HEK293 (cell line): ENCODE data around the gene SVOP.

Experiments
- CTCF ChIA-PET: fragments of 350-600 bp; formaldehyde crosslinking; extraction: SDS; loops from one replicate; lab custom pipeline; 2021; ENCODE audit warnings: antibody characterized with exemption; lab: Yijun Ruan, JAX
- POLR2A ChIA-PET: fragments of 300-600 bp; formaldehyde crosslinking; extraction: SDS; loops from one replicate; lab custom pipeline; 2020; ENCODE audit warnings: antibody characterized with exemption, inconsistent platforms; lab: Yijun Ruan, JAX
- H3K27ac ChIP-seq: fragments of 200-500 bp; sonication (Bioruptor generic); 2 replicates; pipeline ENCODE4 v1.5.1; 2014; ENCODE audit warnings: low read depth, low read length, control low read depth, inconsistent platforms; ENCODE audit errors: extremely low read depth
- H3K36me3 ChIP-seq, 2 experiments: fragments of 200-500 bp in 1 of 2; sonication (Bioruptor generic) in 1 of 2; 1 replicate in 1 of 2; 2 replicates in 1 of 2; pipeline ENCODE4 v1.5.1; 2014 to 2017; ENCODE audit warnings: inconsistent platforms in 2 of 2, low read length in 2 of 2; ENCODE audit not compliant: control insufficient read depth in 2 of 2, insufficient read depth in 1 of 2
- H3K4me1 ChIP-seq: fragments of 200-500 bp; sonication (Bioruptor generic); 2 replicates; pipeline ENCODE4 v1.5.1; 2014; ENCODE audit warnings: mild to moderate bottlenecking, low read length, inconsistent platforms; ENCODE audit not compliant: control insufficient read depth, insufficient read depth
- H3K4me3 ChIP-seq: 2 replicates; pipeline ENCODE4 v1.5.1; 2011; ENCODE audit warnings: low read depth, mild to moderate bottlenecking, control low read depth, low read length, moderate library complexity
- H3K9me3 ChIP-seq: fragments of 200-500 bp; sonication (Bioruptor generic); 2 replicates; pipeline ENCODE4 v1.5.1; 2014; ENCODE audit warnings: low read depth, low read length, inconsistent platforms; ENCODE audit not compliant: control insufficient read depth, insufficient read depth
- BCL11B ChIP-seq: fragments of 450-650 bp; formaldehyde crosslinking; IDR thresholded peaks from 2 replicates; pipeline ENCODE4 v1.5.1; 2016; ENCODE audit warnings: low read depth, missing biosample characterization, missing genetic modification characterization
- GLIS1 ChIP-seq: fragments of 450-650 bp; formaldehyde crosslinking; IDR thresholded peaks from 2 replicates; pipeline ENCODE4 v1.5.1; 2016; ENCODE audit warnings: missing biosample characterization, missing genetic modification characterization
- KLF9 ChIP-seq: fragments of 450-650 bp; formaldehyde crosslinking; IDR thresholded peaks from 2 replicates; pipeline ENCODE4 v1.5.1; 2016; ENCODE audit warnings: missing biosample characterization, missing genetic modification characterization, low read depth
- TCF7L2 ChIP-seq: IDR thresholded peaks from 2 replicates; pipeline ENCODE4 v1.6.1; 2011; ENCODE audit warnings: low read depth, mild to moderate bottlenecking, inconsistent platforms, low read length, moderate library complexity, borderline replicate concordance
- ZBTB17 ChIP-seq: fragments of 450-650 bp; formaldehyde crosslinking; IDR thresholded peaks from 2 replicates; pipeline ENCODE4 v1.5.1; 2016; ENCODE audit warnings: missing biosample characterization, missing genetic modification characterization
- ZFP3 ChIP-seq: fragments of 450-650 bp; formaldehyde crosslinking; IDR thresholded peaks from 2 replicates; pipeline ENCODE4 v1.5.1; 2016; ENCODE audit warnings: low read depth, missing biosample characterization, missing genetic modification characterization
- ZNF121 ChIP-seq: fragments of 450-650 bp; formaldehyde crosslinking; IDR thresholded peaks from 2 replicates; pipeline ENCODE4 v1.5.1; 2016; ENCODE audit warnings: missing biosample characterization, missing genetic modification characterization
- ZNF214 ChIP-seq: fragments of 450-650 bp; formaldehyde crosslinking; IDR thresholded peaks from 2 replicates; pipeline ENCODE4 v1.5.1; 2017; ENCODE audit warnings: missing biosample characterization, mild to moderate bottlenecking, missing genetic modification characterization, borderline replicate concordance
- ZNF23 ChIP-seq: fragments of 450-650 bp; formaldehyde crosslinking; IDR thresholded peaks from 2 replicates; pipeline ENCODE4 v1.5.1; 2016; ENCODE audit warnings: missing biosample characterization, missing genetic modification characterization, borderline replicate concordance
- ZNF266 ChIP-seq: fragments of 450-650 bp; formaldehyde crosslinking; IDR thresholded peaks from 2 replicates; pipeline ENCODE4 v1.5.1; 2016; ENCODE audit warnings: missing biosample characterization, missing genetic modification characterization, low read depth
- ZNF404 ChIP-seq: fragments of 450-650 bp; formaldehyde crosslinking; IDR thresholded peaks from 2 replicates; pipeline ENCODE4 v1.5.1; 2017; ENCODE audit warnings: missing biosample characterization, missing genetic modification characterization
- ZNF501 ChIP-seq: fragments of 450-650 bp; formaldehyde crosslinking; IDR thresholded peaks from 2 replicates; pipeline ENCODE4 v1.5.1; 2016; ENCODE audit warnings: missing biosample characterization, missing genetic modification characterization
- ZNF510 ChIP-seq: fragments of 450-650 bp; formaldehyde crosslinking; IDR thresholded peaks from 2 replicates; pipeline ENCODE4 v1.5.1; 2018; ENCODE audit warnings: mild to moderate bottlenecking, missing genetic modification characterization, missing biosample characterization; ENCODE audit not compliant: insufficient replicate concordance
- ZNF621 ChIP-seq: fragments of 450-650 bp; formaldehyde crosslinking; IDR thresholded peaks from 2 replicates; pipeline ENCODE4 v1.5.1; 2017; ENCODE audit warnings: missing biosample characterization, missing genetic modification characterization
- ZNF76 ChIP-seq: fragments of 450-650 bp; formaldehyde crosslinking; IDR thresholded peaks from 2 replicates; pipeline ENCODE4; 2016; ENCODE audit warnings: low read depth, missing biosample characterization, missing genetic modification characterization, borderline replicate concordance
- ZNF768 ChIP-seq: fragments of 450-650 bp; formaldehyde crosslinking; IDR thresholded peaks from 2 replicates; pipeline ENCODE4 v1.5.1; 2018; ENCODE audit warnings: missing biosample characterization, mild to moderate bottlenecking, missing genetic modification characterization
- TF ChIP-seq, protein P1 (sequence below): IDR thresholded peaks from 2 replicates; pipeline ENCODE4 v1.6.1; 2011; ENCODE audit warnings: mild to moderate bottlenecking, low read depth, low read length, borderline replicate concordance
- TF ChIP-seq, protein P2 (sequence below): fragments of 450-650 bp; formaldehyde crosslinking; IDR thresholded peaks from 2 replicates; pipeline ENCODE4 v1.5.1; 2017; ENCODE audit warnings: missing biosample characterization, missing genetic modification characterization
- TF ChIP-seq, protein P3 (sequence below): fragments of 450-650 bp; formaldehyde crosslinking; IDR thresholded peaks from 2 replicates; pipeline ENCODE4 v1.5.1; 2016; ENCODE audit warnings: missing biosample characterization, missing genetic modification characterization
- TF ChIP-seq, protein P4 (sequence below): fragments of 450-650 bp; formaldehyde crosslinking; IDR thresholded peaks from 2 replicates; pipeline ENCODE4 v1.5.1; 2016; ENCODE audit warnings: missing biosample characterization, missing genetic modification characterization
- TF ChIP-seq, protein P5 (sequence below): fragments of 450-650 bp; formaldehyde crosslinking; IDR thresholded peaks from 2 replicates; pipeline ENCODE4 v1.5.1; 2017; ENCODE audit warnings: missing biosample characterization, missing genetic modification characterization
- TF ChIP-seq, protein P6 (sequence below): fragments of 450-650 bp; formaldehyde crosslinking; IDR thresholded peaks from 2 replicates; pipeline ENCODE4 v1.5.1; 2016; ENCODE audit warnings: missing biosample characterization, missing genetic modification characterization

Gene SVOP

DNA sequence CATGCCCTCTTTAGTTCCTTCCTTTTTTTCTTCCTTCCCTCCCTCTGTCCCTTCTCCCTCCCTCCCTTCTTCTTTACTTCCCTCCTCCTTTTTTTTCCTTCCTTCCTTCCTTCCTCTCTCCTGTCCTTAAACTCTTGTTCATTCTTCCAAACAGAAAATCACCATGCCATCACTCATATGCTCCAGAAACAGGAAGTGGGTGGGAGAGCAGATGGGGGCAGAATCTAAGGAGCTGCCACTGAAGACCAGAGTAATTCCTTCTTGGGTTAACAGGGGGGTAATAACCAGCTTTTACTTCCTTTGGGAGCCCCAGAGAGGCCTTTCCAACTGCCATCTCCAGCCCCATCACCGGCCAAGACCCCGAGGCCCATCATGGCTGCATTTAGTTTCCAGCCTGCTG, 51.2 kb downstream of the SVOP start (continued):
- TF ChIP-seq, protein P1, sequence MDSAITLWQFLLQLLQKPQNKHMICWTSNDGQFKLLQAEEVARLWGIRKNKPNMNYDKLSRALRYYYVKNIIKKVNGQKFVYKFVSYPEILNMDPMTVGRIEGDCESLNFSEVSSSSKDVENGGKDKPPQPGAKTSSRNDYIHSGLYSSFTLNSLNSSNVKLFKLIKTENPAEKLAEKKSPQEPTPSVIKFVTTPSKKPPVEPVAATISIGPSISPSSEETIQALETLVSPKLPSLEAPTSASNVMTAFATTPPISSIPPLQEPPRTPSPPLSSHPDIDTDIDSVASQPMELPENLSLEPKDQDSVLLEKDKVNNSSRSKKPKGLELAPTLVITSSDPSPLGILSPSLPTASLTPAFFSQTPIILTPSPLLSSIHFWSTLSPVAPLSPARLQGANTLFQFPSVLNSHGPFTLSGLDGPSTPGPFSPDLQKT: no peak
- TF ChIP-seq ZNF510 (tag by site-specific recombination) (no peak), ZNF76 (tag by site-specific recombination) (no peak), ZNF214 (tag by site-specific recombination) (no peak)
- TF ChIP-seq, protein P2, sequence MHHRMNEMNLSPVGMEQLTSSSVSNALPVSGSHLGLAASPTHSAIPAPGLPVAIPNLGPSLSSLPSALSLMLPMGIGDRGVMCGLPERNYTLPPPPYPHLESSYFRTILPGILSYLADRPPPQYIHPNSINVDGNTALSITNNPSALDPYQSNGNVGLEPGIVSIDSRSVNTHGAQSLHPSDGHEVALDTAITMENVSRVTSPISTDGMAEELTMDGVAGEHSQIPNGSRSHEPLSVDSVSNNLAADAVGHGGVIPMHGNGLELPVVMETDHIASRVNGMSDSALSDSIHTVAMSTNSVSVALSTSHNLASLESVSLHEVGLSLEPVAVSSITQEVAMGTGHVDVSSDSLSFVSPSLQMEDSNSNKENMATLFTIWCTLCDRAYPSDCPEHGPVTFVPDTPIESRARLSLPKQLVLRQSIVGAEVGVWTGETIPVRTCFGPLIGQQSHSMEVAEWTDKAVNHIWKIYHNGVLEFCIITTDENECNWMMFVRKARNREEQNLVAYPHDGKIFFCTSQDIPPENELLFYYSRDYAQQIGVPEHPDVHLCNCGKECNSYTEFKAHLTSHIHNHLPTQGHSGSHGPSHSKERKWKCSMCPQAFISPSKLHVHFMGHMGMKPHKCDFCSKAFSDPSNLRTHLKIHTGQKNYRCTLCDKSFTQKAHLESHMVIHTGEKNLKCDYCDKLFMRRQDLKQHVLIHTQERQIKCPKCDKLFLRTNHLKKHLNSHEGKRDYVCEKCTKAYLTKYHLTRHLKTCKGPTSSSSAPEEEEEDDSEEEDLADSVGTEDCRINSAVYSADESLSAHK (tag by site-specific recombination): no peak
- TF ChIP-seq, protein P3, sequence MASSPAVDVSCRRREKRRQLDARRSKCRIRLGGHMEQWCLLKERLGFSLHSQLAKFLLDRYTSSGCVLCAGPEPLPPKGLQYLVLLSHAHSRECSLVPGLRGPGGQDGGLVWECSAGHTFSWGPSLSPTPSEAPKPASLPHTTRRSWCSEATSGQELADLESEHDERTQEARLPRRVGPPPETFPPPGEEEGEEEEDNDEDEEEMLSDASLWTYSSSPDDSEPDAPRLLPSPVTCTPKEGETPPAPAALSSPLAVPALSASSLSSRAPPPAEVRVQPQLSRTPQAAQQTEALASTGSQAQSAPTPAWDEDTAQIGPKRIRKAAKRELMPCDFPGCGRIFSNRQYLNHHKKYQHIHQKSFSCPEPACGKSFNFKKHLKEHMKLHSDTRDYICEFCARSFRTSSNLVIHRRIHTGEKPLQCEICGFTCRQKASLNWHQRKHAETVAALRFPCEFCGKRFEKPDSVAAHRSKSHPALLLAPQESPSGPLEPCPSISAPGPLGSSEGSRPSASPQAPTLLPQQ: no peak
- TF ChIP-seq, all 188 proteins: peak for 0

DNA sequence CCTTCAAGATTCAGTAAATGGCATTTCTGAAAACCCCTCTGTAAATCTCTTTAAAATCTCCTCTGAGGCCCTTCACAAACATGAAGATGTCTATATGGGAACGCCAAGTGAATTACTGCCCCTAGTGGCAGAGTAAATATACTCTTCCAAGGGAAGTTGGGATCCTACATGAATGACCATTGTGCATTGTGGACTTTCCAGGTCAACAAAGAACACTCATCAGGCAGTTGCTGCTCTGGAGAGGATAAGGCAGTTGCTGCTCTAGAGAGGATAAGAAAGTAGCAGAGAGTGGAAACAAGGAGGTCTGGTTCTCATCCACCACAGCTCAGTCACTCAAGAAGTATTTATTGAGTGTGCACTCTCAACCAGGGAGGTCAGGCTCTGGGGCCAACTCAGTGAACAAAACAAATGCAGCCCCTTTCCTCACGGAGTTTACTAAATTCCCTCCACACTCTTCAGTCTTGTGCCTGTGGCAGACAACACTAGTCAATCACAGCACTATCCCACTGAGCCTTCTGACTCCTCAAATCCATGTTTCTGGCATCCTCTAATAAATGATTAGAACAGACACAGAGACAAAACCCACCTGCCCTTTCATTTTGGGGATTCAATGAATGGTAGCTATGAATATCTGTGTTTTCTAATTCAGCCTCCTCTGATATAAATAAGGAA, 52.9 kb downstream of the SVOP start:
- Histone ChIP-seq H3K27ac (no peak overlapping the region), H3K9me3 (no peaks in the 10 kb centered on the region), H3K4me3 (no peak overlapping the region), H3K36me3 (no peaks in the 10 kb centered on the region), H3K4me1 (no peaks in the 10 kb centered on the region)
- ChIA-PET POLR2A (no interaction called here), CTCF (interaction anchor here (0.6 to 2.2 kb wide), 4 partner anchors 9 to 383 kb away, joined by 3 to 7 read pairs (median 4); no protein-coding TSS in a partner anchor)
- TF ChIP-seq GLIS1 (tag by site-specific recombination) (no peak), ZNF621 (tag by site-specific recombination) (no peak), ZBTB17 (tag by site-specific recombination) (peak; percentile 99), ZNF23 (tag by site-specific recombination) (peak; percentile 59; the same call in 1 of the 2 replicates)
- TF ChIP-seq, all 188 proteins: peak for 2

DNA sequence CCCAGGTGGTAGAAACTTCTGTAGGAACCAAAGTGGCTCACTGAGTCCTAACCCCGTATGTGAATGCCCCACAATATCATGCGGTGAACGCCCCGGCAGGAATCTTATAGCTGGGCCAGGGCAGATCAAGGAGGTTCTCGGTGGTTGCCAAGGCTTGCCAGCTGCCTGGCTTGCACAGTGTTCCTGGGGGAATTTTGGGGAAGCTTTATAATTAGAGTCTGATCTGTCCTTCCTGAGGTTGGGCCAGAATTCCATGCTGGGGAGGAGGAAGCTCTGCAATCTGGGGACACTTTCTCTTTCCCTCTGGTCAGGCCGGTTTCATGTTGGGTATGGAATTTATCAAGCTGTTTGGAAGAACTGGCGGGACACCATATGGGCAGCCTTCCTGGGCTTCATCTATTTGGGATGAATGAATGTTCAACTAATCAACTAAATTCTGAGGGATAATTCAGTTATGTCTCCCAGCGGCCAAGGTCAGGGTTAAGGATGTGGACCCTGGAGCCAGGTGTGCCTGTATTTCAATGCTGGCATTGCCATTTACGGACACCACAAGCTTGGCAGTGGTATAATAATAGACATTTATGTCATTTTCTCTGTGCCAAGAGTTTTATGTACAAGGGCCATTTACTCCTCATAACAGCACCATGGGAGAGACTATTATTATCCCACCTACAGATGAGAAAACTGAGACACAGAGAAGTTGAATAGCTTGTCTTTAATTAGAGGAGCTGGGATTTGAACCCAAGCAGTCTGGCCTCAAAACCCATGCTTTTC, 54.3 kb downstream of the SVOP start:
- ChIA-PET CTCF (interaction anchor here (0.6 to 1.1 kb wide), 5 partner anchors 11 to 107 kb away, joined by 3 to 4 read pairs (median 3); no protein-coding TSS in a partner anchor), POLR2A (no interaction called here)
- Histone ChIP-seq H3K4me3 (no peak overlapping the region), H3K4me1 (no peaks in the 10 kb centered on the region), H3K9me3 (no peaks in the 10 kb centered on the region), H3K27ac (no peak overlapping the region), H3K36me3 (no peaks in the 10 kb centered on the region)
- TF ChIP-seq ZNF266 (tag by site-specific recombination) (no peak), ZNF404 (tag by site-specific recombination) (no peak), ZNF768 (tag by site-specific recombination) (no peak), ZNF501 (no peak), TCF7L2 (no peak), BCL11B (tag by site-specific recombination) (no peak), ZNF121 (tag by site-specific recombination) (no peak), ZFP3 (tag by site-specific recombination) (no peak), KLF9 (tag by site-specific recombination) (no peak)
- TF ChIP-seq, protein P4, sequence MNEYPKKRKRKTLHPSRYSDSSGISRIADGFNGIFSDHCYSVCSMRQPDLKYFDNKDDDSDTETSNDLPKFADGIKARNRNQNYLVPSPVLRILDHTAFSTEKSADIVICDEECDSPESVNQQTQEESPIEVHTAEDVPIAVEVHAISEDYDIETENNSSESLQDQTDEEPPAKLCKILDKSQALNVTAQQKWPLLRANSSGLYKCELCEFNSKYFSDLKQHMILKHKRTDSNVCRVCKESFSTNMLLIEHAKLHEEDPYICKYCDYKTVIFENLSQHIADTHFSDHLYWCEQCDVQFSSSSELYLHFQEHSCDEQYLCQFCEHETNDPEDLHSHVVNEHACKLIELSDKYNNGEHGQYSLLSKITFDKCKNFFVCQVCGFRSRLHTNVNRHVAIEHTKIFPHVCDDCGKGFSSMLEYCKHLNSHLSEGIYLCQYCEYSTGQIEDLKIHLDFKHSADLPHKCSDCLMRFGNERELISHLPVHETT (tag by site-specific recombination): no peak
- TF ChIP-seq, protein P5, sequence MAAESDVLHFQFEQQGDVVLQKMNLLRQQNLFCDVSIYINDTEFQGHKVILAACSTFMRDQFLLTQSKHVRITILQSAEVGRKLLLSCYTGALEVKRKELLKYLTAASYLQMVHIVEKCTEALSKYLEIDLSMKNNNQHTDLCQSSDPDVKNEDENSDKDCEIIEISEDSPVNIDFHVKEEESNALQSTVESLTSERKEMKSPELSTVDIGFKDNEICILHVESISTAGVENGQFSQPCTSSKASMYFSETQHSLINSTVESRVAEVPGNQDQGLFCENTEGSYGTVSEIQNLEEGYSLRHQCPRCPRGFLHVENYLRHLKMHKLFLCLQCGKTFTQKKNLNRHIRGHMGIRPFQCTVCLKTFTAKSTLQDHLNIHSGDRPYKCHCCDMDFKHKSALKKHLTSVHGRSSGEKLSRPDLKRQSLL (tag by site-specific recombination): no peak
- TF ChIP-seq, protein P6, sequence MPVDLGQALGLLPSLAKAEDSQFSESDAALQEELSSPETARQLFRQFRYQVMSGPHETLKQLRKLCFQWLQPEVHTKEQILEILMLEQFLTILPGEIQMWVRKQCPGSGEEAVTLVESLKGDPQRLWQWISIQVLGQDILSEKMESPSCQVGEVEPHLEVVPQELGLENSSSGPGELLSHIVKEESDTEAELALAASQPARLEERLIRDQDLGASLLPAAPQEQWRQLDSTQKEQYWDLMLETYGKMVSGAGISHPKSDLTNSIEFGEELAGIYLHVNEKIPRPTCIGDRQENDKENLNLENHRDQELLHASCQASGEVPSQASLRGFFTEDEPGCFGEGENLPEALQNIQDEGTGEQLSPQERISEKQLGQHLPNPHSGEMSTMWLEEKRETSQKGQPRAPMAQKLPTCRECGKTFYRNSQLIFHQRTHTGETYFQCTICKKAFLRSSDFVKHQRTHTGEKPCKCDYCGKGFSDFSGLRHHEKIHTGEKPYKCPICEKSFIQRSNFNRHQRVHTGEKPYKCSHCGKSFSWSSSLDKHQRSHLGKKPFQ (tag by site-specific recombination): no peak
